GM12872 (cell line): Measurements from ENCODE around the gene INKA1.

ENCODE experiments used
- CTCF ChIP-seq: IDR thresholded peaks from 3 replicates; pipeline ENCODE4 v1.5.1; 2011; ENCODE audit warnings: low read depth, mild to moderate bottlenecking, low read length, moderate library complexity; ENCODE audit not compliant: insufficient read depth

INKA1 gene

GRCh38 chr3:49802719-49803464 is at the start of gene INKA1:
Gene INKA1, plus strand, starts transcription at chr3:49803261. Its CDS starts 132 bp downstream, at chr3:49803393.
- TF ChIP-seq CTCF: peak; percentile 93

DNA sequence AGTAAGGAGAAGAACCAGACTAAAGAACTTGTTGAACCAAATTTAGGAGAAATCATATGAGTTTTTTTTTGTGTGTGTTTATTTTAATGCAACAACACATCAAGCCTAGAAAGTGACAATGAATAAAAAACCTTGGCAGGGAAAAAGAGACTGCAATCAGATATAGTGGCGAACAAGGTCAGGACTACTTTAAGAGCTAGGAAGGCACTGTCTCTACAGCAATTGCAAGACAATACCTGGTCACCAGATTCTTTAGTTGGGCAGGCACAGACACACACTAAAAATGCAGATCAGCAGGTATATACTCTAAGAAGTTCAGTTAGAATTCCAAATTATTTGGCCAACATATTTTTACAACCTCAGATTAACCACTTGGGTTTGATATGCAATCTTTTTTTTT is 48.5 kb upstream of the INKA1 start:
- TF ChIP-seq CTCF: no peak

- TF ChIP-seq CTCF: no peak
Observed at GRCh38 chr3:49756036-49756435, 47.0 kb upstream of the INKA1 start.

- TF ChIP-seq CTCF: no peak
Observed at GRCh38 chr3:49757197-49757596, 45.9 kb upstream of the INKA1 start.

DNA sequence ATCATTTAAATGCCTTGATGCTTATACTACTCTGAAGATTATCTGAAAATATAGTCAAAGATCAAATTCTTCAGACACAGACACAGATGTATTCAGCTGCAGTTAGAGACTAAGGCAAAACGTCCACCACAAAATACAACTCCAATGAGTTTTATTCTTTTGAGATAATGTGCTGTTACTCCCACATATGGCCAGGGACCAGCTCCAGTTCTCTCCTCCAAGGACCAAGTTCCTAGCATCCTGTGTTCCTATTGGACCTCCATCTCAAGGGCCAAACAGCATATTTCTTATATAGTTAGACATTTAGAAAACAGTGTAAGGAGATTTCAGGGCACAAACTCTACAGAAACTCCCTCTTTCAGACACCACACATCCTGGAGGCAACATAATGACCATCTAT is 43.8 kb upstream of the INKA1 start:
- TF ChIP-seq CTCF: no peak

- no peak for TF ChIP-seq CTCF
Observed at GRCh38 chr3:49761661-49762060, 41.4 kb upstream of the INKA1 start.

DNA sequence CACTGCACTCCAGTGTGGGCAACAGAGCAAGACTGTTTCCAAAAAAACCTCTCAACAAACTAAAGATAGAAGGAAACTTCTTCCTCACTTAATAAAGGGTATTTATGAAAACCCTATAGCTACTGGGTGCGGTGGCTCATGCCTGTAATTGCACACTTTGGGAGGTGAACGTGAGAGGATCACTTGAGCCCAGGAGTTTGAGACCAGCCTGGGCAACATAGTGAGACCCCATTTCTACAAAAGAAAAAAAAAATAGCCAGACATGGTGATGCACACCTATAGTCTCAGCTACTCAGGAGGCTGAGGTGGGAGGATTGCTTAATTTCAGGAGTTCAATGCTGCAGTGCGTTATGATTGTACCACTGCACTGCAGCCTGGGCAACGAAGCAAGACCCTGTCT is 39.1 kb upstream of the INKA1 start:
- no peak for TF ChIP-seq CTCF
